OCI-LY1 (cell line): ENCODE results near the gene CMTM8.

Experiments
- H2AFZ ChIP-seq: fragments of 200-600 bp; sonication (generic), shearing (Covaris generic); 2 replicates; pipeline ENCODE4 v1.6.0; 2014; ENCODE audit warnings: antibody characterized with exemption, mild to moderate bottlenecking, low read length
- H3F3A ChIP-seq: fragments of 200-600 bp; sonication (generic), shearing (Covaris generic); 2 replicates; pipeline ENCODE4 v1.6.0; 2014; ENCODE audit warnings: mild to moderate bottlenecking, antibody characterized with exemption, low read length, moderate library complexity; ENCODE audit not compliant: insufficient read depth
- H3K27ac ChIP-seq: fragments of 200-600 bp; sonication (generic); 2 replicates; pipeline ENCODE4 v1.5.1; 2014; ENCODE audit warnings: low read length, mixed run types, mild to moderate bottlenecking, low read depth; ENCODE audit not compliant: poor library complexity, severe bottlenecking
- H3K27me3 ChIP-seq: fragments of 200-600 bp; sonication (generic); 2 replicates; pipeline ENCODE4 v1.6.0; 2014; ENCODE audit warnings: antibody characterized with exemption, mild to moderate bottlenecking, low read length, moderate library complexity; ENCODE audit not compliant: insufficient read depth
- H3K36me3 ChIP-seq: fragments of 200-600 bp; sonication (generic); 2 replicates; pipeline ENCODE4 v1.6.1; 2014; ENCODE audit warnings: mild to moderate bottlenecking, antibody characterized with exemption, low read length, moderate library complexity, mixed read lengths; ENCODE audit not compliant: insufficient read depth
- H3K4me1 ChIP-seq: fragments of 200-600 bp; sonication (generic); 2 replicates; pipeline ENCODE4 v1.5.1; 2014; ENCODE audit warnings: mild to moderate bottlenecking, low read length, moderate library complexity; ENCODE audit not compliant: insufficient read depth, severe bottlenecking
- H3K4me2 ChIP-seq: fragments of 200-600 bp; sonication (generic), shearing (Covaris generic); 2 replicates; pipeline ENCODE4 v1.6.1; 2014; ENCODE audit warnings: low read length
- H3K4me3 ChIP-seq: fragments of 200-600 bp; sonication (generic); 2 replicates; pipeline ENCODE4 v1.5.1; 2014; ENCODE audit warnings: low read length, low read depth, mild to moderate bottlenecking, mixed read lengths; ENCODE audit not compliant: poor library complexity, severe bottlenecking
- H3K79me2 ChIP-seq: fragments of 200-600 bp; shearing (Covaris generic); 2 replicates; pipeline ENCODE4 v1.6.1; 2016; ENCODE audit warnings: mixed run types, low read length, mixed read lengths; ENCODE audit not compliant: insufficient read depth
- H3K9ac ChIP-seq: fragments of 200-600 bp; sonication (generic), shearing (Covaris generic); 2 replicates; pipeline ENCODE4 v1.6.1; 2014; ENCODE audit warnings: mild to moderate bottlenecking, low read length, mixed read lengths
- H3K9me2 ChIP-seq: fragments of 200-600 bp; sonication (generic), shearing (Covaris generic); 2 replicates; pipeline ENCODE4 v1.6.1; 2014; ENCODE audit warnings: low read depth, mild to moderate bottlenecking, low read length, mixed read lengths
- H3K9me3 ChIP-seq: fragments of 200-600 bp; shearing (Covaris generic); 2 replicates; pipeline ENCODE4 v1.6.1; 2014; ENCODE audit warnings: low read length, mixed read lengths
- H4K20me1 ChIP-seq: fragments of 200-600 bp; sonication (generic), shearing (Covaris generic); 2 replicates; pipeline ENCODE4 v1.6.0; 2016; ENCODE audit warnings: mild to moderate bottlenecking, low read length; ENCODE audit not compliant: insufficient read depth
- EZH2 ChIP-seq: fragments of 200-600 bp; sonication (generic), shearing (Covaris generic); IDR thresholded peaks from 2 replicates; pipeline ENCODE4 v1.8.0; 2017; ENCODE audit warnings: borderline replicate concordance, mixed run types, mild to moderate bottlenecking, antibody characterized with exemption, low read length, moderate library complexity, mixed read lengths
- TF ChIP-seq, protein P1 (sequence below): fragments of 200-600 bp; sonication (generic), shearing (Covaris generic); IDR thresholded peaks from 2 replicates; pipeline ENCODE4 v1.5.1; 2017; ENCODE audit warnings: mild to moderate bottlenecking, antibody characterized with exemption, low read length, moderate library complexity, mixed read lengths

The CMTM8 gene

DNA sequence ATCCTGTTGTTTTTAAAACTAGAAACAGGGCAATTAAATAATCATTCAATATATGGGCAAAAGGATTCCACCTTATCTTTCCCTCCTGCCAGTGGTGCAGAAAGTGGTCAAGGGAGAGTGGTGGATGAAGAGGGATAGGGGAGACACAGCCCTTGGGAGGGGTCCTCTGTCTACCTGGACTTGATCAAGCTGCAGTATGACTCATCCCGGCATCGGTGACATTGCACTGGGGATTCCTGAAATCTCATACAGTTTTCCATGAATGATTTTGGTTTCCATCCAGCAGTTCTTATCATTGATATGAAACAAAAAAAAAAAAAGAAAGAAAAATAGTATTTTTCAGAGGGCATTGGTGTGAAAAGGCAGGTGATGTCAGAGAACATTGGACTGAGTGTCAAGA lies 62.9 kb downstream of the CMTM8 start:
- Histone ChIP-seq H3K4me2 (no peak overlapping the region), H3K9me3 (no peaks in the 10 kb centered on the region), H3K4me3 (no peak overlapping the region), H2AFZ (no peak overlapping the region), H3F3A (no peaks in the 10 kb centered on the region), H4K20me1 (no peaks in the 10 kb centered on the region), H3K36me3 (no peaks in the 10 kb centered on the region), H3K9me2 (no peaks in the 10 kb centered on the region), H3K9ac (no peak overlapping the region), H3K27me3 (no peaks in the 10 kb centered on the region), H3K27ac (no peak overlapping the region), H3K4me1 (no peaks in the 10 kb centered on the region), H3K79me2 (no peaks in the 10 kb centered on the region)
- TF ChIP-seq, protein P1, sequence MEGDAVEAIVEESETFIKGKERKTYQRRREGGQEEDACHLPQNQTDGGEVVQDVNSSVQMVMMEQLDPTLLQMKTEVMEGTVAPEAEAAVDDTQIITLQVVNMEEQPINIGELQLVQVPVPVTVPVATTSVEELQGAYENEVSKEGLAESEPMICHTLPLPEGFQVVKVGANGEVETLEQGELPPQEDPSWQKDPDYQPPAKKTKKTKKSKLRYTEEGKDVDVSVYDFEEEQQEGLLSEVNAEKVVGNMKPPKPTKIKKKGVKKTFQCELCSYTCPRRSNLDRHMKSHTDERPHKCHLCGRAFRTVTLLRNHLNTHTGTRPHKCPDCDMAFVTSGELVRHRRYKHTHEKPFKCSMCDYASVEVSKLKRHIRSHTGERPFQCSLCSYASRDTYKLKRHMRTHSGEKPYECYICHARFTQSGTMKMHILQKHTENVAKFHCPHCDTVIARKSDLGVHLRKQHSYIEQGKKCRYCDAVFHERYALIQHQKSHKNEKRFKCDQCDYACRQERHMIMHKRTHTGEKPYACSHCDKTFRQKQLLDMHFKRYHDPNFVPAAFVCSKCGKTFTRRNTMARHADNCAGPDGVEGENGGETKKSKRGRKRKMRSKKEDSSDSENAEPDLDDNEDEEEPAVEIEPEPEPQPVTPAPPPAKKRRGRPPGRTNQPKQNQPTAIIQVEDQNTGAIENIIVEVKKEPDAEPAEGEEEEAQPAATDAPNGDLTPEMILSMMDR, result no peak
- no peak for TF ChIP-seq EZH2

DNA sequence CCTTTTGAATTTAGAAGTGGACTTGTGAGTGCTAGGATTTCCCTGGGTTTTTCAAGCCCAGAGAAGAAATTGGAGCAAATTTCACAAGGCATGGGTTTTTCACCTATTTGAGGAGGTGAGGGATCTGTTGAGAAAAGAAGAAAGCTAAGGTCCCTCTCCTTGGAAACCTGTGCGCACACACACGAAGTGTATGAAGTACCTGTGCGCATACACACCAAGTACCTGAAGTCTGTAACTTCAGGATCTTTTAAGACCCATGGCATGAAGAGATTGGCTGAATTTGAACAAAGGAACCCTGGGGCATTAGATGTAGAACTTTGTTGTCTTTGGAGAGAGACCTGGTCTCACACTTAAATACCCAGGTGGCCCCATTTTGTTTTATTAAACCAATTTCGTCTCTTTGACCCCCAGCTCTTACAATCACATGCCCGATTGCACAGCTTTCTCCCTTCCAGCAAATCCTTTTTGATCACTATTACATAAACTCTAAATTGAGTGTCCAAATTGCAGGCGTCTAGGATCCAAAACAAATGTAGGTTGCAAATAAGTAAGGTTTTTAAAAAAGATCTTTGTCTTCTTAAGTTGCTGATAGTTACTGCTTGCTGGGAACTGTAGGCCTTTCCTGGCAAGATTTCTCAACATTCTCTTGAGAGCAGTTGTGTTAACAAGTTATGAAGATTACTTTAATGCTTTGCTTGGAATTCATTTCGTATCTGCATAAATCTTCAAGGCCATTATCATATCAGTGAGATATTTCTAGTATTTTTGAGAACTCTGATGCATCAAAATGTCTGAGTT lies 64.3 kb downstream of the CMTM8 start:
- H3F3A ChIP-seq, result no peaks in the 10 kb centered on the region
- no peaks in the 10 kb centered on the region for H3K36me3 ChIP-seq
- H3K4me3 ChIP-seq, result no peak overlapping the region
- H3K27me3 ChIP-seq, result no peaks in the 10 kb centered on the region
- H3K4me1 ChIP-seq, result peaks cover 8% of the 10 kb centered on the region
- H3K79me2 ChIP-seq, result no peaks in the 10 kb centered on the region
- H3K9me2 ChIP-seq, result no peaks in the 10 kb centered on the region
- no peak overlapping the region for H3K27ac ChIP-seq
- H3K9me3 ChIP-seq, result no peaks in the 10 kb centered on the region
- no peak overlapping the region for H2AFZ ChIP-seq
- no peak overlapping the region for H3K9ac ChIP-seq
- no peaks in the 10 kb centered on the region for H4K20me1 ChIP-seq
- TF ChIP-seq, protein P1, result no peak
- TF ChIP-seq EZH2, result no peak
- H3K4me2 ChIP-seq, result no peak overlapping the region

DNA sequence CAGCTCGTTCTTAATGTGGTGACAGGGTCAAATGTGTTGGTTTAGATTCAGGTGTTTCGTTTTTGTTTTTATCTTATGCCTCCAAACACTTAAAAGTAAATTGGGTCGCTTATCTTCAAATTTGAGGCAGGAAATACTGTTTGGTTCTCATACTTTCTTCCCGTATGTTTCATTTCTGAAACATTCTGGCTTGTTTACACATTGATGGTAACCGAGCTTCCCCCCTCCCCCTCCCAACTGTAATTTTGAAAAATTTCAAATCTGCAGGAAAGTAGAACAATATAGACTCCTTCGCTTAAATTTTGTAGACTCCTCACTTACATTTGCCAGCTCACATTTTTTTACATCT lies 64.9 kb downstream of the CMTM8 start:
- no peak overlapping the region for H3K4me3 ChIP-seq
- no peak overlapping the region for H2AFZ ChIP-seq
- H4K20me1 ChIP-seq, result no peaks in the 10 kb centered on the region
- no peaks in the 10 kb centered on the region for H3K79me2 ChIP-seq
- TF ChIP-seq, protein P1, result no peak
- TF ChIP-seq EZH2, result no peak
- H3K27ac ChIP-seq, result no peak overlapping the region
- no peak overlapping the region for H3K4me2 ChIP-seq
- H3K9me3 ChIP-seq, result no peaks in the 10 kb centered on the region
- no peaks in the 10 kb centered on the region for H3K36me3 ChIP-seq
- H3K9me2 ChIP-seq, result no peaks in the 10 kb centered on the region
- no peaks in the 10 kb centered on the region for H3F3A ChIP-seq
- peaks cover 11% of the 10 kb centered on the region for H3K4me1 ChIP-seq
- H3K9ac ChIP-seq, result no peak overlapping the region
- H3K27me3 ChIP-seq, result no peaks in the 10 kb centered on the region
